ENCODE data around the gene RPP25L.

Gene RPP25L

GRCh38 chr9:34607331-34607730 is 4.6 kb downstream of the RPP25L start:
- Histone ChIP-seq H3K4me3 (ENCODE audit: low read length) (no peak overlapping the region), H4K20me1 (ENCODE audit: control insufficient read depth, insufficient read depth, low read depth, low read length) (no peaks in the 10 kb centered on the region), H3K9me2 (replicated peaks; ENCODE audit: control insufficient read depth, low read length) (no peaks in the 10 kb centered on the region), H3K9me3 (ENCODE audit: control insufficient read depth, insufficient read depth, low read length) (no peaks in the 10 kb centered on the region), H3K79me2 (ENCODE audit: control insufficient read depth, low read length) (peaks cover 18% of the 10 kb centered on the region), H3K4me2 (ENCODE audit: low read length) (no peak overlapping the region), H3F3A (ENCODE audit: control insufficient read depth, insufficient read depth) (no peaks in the 10 kb centered on the region), H3K36me3 (ENCODE audit: control insufficient read depth, low read length) (peaks cover 11% of the 10 kb centered on the region), H3K4me1 (ENCODE audit: control insufficient read depth, low read length) (peaks cover 13% of the 10 kb centered on the region), H3K27ac (ENCODE audit: low read depth, low read length) (no peak overlapping the region), H3K27me3 (ENCODE audit: control insufficient read depth, low read length) (no peaks in the 10 kb centered on the region)
- TF ChIP-seq EZH2phosphoT487 (IDR thresholded peaks at IDR 0.05; ENCODE audit: borderline replicate concordance, low read length) (no peak), CTCF (IDR thresholded peaks at IDR 0.05; ENCODE audit: low read depth, low read length, poor library complexity, severe bottlenecking) (no peak)

GRCh38 chr9:34606905-34607304 is 5.0 kb downstream of the RPP25L start:
- Histone ChIP-seq H3K9me2 (replicated peaks; ENCODE audit: control insufficient read depth, low read length) (no peaks in the 10 kb centered on the region), H3K4me2 (ENCODE audit: low read length) (no peak overlapping the region), H3K27me3 (ENCODE audit: control insufficient read depth, low read length) (no peaks in the 10 kb centered on the region), H3K79me2 (ENCODE audit: control insufficient read depth, low read length) (peaks cover 18% of the 10 kb centered on the region), H3F3A (ENCODE audit: control insufficient read depth, insufficient read depth) (no peaks in the 10 kb centered on the region), H3K9me3 (ENCODE audit: control insufficient read depth, insufficient read depth, low read length) (no peaks in the 10 kb centered on the region), H3K4me1 (ENCODE audit: control insufficient read depth, low read length) (peaks cover 11% of the 10 kb centered on the region), H3K4me3 (ENCODE audit: low read length) (no peak overlapping the region), H3K36me3 (ENCODE audit: control insufficient read depth, low read length) (peaks cover 11% of the 10 kb centered on the region), H3K27ac (ENCODE audit: low read depth, low read length) (no peak overlapping the region), H4K20me1 (ENCODE audit: control insufficient read depth, insufficient read depth, low read depth, low read length) (no peaks in the 10 kb centered on the region)
- no peak for TF ChIP-seq CTCF (IDR thresholded peaks at IDR 0.05; ENCODE audit: low read depth, low read length, poor library complexity, severe bottlenecking)
- no peak for TF ChIP-seq EZH2phosphoT487 (IDR thresholded peaks at IDR 0.05; ENCODE audit: borderline replicate concordance, low read length)

GRCh38 chr9:34606190-34606589 is 5.7 kb downstream of the RPP25L start:
- TF ChIP-seq CTCF (IDR thresholded peaks at IDR 0.05; ENCODE audit: low read depth, low read length, poor library complexity, severe bottlenecking): no peak
- TF ChIP-seq EZH2phosphoT487 (IDR thresholded peaks at IDR 0.05; ENCODE audit: borderline replicate concordance, low read length): no peak
- no peak overlapping the region for H3K4me3 ChIP-seq (ENCODE audit: low read length)
- H4K20me1 ChIP-seq (ENCODE audit: control insufficient read depth, insufficient read depth, low read depth, low read length): no peaks in the 10 kb centered on the region
- H3K79me2 ChIP-seq (ENCODE audit: control insufficient read depth, low read length): peaks cover 12% of the 10 kb centered on the region
- no peak overlapping the region for H3K27ac ChIP-seq (ENCODE audit: low read depth, low read length)
- no peak overlapping the region for H3K4me2 ChIP-seq (ENCODE audit: low read length)
- no peaks in the 10 kb centered on the region for H3K9me2 ChIP-seq (replicated peaks; ENCODE audit: control insufficient read depth, low read length)
- no peaks in the 10 kb centered on the region for H3K27me3 ChIP-seq (ENCODE audit: control insufficient read depth, low read length)
- no peaks in the 10 kb centered on the region for H3F3A ChIP-seq (ENCODE audit: control insufficient read depth, insufficient read depth)
- no peaks in the 10 kb centered on the region for H3K9me3 ChIP-seq (ENCODE audit: control insufficient read depth, insufficient read depth, low read length)
- H3K4me1 ChIP-seq (ENCODE audit: control insufficient read depth, low read length): peaks cover 10% of the 10 kb centered on the region
- peaks cover 8% of the 10 kb centered on the region; the same call in 1 of the 2 replicates for H3K36me3 ChIP-seq (ENCODE audit: control insufficient read depth, low read length)
